OCI-LY3 (cell line): ENCODE results near the gene SOX18.

Experiments used
- H2AFZ ChIP-seq: fragments of 200-600, 300-600 bp; shearing (Covaris generic); 2 replicates; pipeline ENCODE4 v1.6.0; 2014; ENCODE audit warnings: antibody characterized with exemption, low read depth, low read length
- H3K27ac ChIP-seq: fragments of 200-600, 300-600 bp; sonication (generic); 2 replicates; pipeline ENCODE4 v1.5.1; 2014; ENCODE audit warnings: mild to moderate bottlenecking, low read length, moderate library complexity, mixed read lengths
- H3K27me3 ChIP-seq: fragments of 200-600, 300-600 bp; sonication (generic); 2 replicates; pipeline ENCODE4 v1.6.1; 2014; ENCODE audit warnings: low read depth, low read length, mixed read lengths
- H3K36me3 ChIP-seq: fragments of 200-600, 300-600 bp; sonication (generic); replicated peaks from 2 replicates; pipeline ENCODE3; 2014; ENCODE audit warnings: low read depth, low read length, mixed read lengths
- H3K4me1 ChIP-seq: fragments of 300-600, 200-600 bp; sonication (generic); 2 replicates; pipeline ENCODE4 v1.6.1; 2014; ENCODE audit warnings: low read length, mixed read lengths
- H3K4me2 ChIP-seq: fragments of 200-600, 300-600 bp; sonication (generic); 2 replicates; pipeline ENCODE4 v1.6.1; 2014; ENCODE audit warnings: low read length, mixed read lengths
- H3K4me3 ChIP-seq: fragments of 300-600, 200-600 bp; sonication (generic); 2 replicates; pipeline ENCODE4 v1.5.1; 2014; ENCODE audit warnings: antibody characterized with exemption, mild to moderate bottlenecking, low read length, moderate library complexity
- H3K79me2 ChIP-seq: fragments of 300-600, 200-600 bp; shearing (Covaris generic); 2 replicates; pipeline ENCODE4 v1.6.1; 2014; ENCODE audit warnings: mild to moderate bottlenecking, low read length, mixed read lengths
- H3K9ac ChIP-seq: fragments of 300-600, 200-600 bp; shearing (Covaris generic); 2 replicates; pipeline ENCODE4 v1.6.0; 2014; ENCODE audit warnings: mild to moderate bottlenecking, low read length, moderate library complexity
- H3K9me3 ChIP-seq: fragments of 200-600, 300-600 bp; shearing (Covaris generic); 2 replicates; pipeline ENCODE4 v1.6.1; 2014; ENCODE audit warnings: low read length, mixed read lengths; ENCODE audit not compliant: insufficient read depth
- H4K20me1 ChIP-seq: fragments of 200-600, 300-600 bp; sonication (generic); 2 replicates; pipeline ENCODE4 v1.6.1; 2016; ENCODE audit warnings: low read length, mixed read lengths; ENCODE audit not compliant: insufficient read depth
- EZH2phosphoT487 ChIP-seq: fragments of 200-600 bp; shearing (Covaris generic); IDR thresholded peaks from 2 replicates; pipeline ENCODE4 v1.6.1; 2018; ENCODE audit warnings: antibody characterized with exemption, mixed run types, low read depth
- TF ChIP-seq, protein P1 (sequence below): fragments of 200-600, 300-600 bp; sonication (generic); IDR thresholded peaks from 2 replicates; pipeline ENCODE4 v1.5.1; 2014; ENCODE audit warnings: antibody characterized with exemption, low read length, low read depth

The SOX18 gene

GRCh38 chr20:64031822-64032314, 17.6 kb downstream of the SOX18 start:
- no peaks in the 10 kb centered on the region for H3K9me3 ChIP-seq
- no peak overlapping the region for H3K9ac ChIP-seq
- no peaks in the 10 kb centered on the region for H4K20me1 ChIP-seq
- H3K36me3 ChIP-seq: peaks cover 24% of the 10 kb centered on the region
- H3K4me2 ChIP-seq: no peak overlapping the region
- no peak for TF ChIP-seq EZH2phosphoT487
- TF ChIP-seq, protein P1, sequence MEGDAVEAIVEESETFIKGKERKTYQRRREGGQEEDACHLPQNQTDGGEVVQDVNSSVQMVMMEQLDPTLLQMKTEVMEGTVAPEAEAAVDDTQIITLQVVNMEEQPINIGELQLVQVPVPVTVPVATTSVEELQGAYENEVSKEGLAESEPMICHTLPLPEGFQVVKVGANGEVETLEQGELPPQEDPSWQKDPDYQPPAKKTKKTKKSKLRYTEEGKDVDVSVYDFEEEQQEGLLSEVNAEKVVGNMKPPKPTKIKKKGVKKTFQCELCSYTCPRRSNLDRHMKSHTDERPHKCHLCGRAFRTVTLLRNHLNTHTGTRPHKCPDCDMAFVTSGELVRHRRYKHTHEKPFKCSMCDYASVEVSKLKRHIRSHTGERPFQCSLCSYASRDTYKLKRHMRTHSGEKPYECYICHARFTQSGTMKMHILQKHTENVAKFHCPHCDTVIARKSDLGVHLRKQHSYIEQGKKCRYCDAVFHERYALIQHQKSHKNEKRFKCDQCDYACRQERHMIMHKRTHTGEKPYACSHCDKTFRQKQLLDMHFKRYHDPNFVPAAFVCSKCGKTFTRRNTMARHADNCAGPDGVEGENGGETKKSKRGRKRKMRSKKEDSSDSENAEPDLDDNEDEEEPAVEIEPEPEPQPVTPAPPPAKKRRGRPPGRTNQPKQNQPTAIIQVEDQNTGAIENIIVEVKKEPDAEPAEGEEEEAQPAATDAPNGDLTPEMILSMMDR: no peak
- peaks cover 15% of the 10 kb centered on the region for H3K4me1 ChIP-seq
- no peaks in the 10 kb centered on the region for H3K79me2 ChIP-seq
- H3K27me3 ChIP-seq: no peaks in the 10 kb centered on the region
- H3K4me3 ChIP-seq: no peak overlapping the region
- no peak overlapping the region for H2AFZ ChIP-seq
- no peak overlapping the region for H3K27ac ChIP-seq

GRCh38 chr20:64030371-64031134, 18.9 kb downstream of the SOX18 start:
- Histone ChIP-seq H3K36me3 (peaks cover 30% of the 10 kb centered on the region), H3K4me2 (no peak overlapping the region), H4K20me1 (no peaks in the 10 kb centered on the region), H3K79me2 (no peaks in the 10 kb centered on the region), H3K27ac (no peak overlapping the region), H3K4me3 (no peak overlapping the region), H3K9me3 (no peaks in the 10 kb centered on the region), H2AFZ (no peak overlapping the region), H3K9ac (no peak overlapping the region), H3K27me3 (no peaks in the 10 kb centered on the region), H3K4me1 (peaks cover 3% of the 10 kb centered on the region; the same call in 1 of the 2 replicates)
- no peak for TF ChIP-seq EZH2phosphoT487
- TF ChIP-seq, protein P1: no peak

DNA sequence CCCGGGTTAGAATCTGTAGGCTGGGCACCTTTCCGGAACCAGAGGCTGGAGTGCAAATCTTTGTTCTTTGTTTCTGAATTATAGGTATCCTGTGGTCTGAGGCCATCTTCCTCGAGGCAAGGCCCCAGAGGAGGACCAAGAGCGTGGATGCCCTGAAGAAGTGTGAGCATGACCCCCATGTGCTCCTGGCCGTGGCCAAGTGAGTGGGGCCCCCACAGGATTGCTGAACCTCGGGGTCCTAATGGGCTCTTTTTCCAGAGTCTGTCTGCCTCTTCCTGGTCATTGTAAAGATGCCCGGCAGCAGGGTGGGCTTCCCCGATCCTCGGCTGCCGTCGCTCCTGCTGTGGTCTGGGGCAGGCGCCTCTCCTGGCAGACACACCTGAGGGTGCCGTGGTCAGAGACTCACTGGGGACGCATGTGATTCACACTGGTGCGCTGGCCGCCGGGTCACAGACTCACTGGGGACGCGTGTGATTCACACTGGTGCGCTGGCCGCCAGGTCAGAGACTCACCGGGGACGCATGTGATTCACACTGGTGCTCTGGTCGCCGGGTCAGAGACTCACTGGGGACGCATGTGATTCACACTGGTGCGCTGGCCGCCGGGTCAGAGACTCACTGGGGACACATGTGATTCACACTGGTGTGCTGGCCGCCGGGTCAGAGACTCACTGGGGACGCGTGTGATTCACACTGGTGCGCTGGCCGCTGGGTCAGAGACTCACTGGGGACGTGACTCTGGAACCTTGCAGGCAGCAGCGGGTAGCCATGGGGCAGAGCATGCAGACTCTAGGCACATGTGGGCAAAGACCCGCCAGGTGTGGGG, 19.9 kb downstream of the SOX18 start:
- no peak overlapping the region for H2AFZ ChIP-seq
- TF ChIP-seq, protein P1: no peak
- peaks cover 38% of the 10 kb centered on the region for H3K36me3 ChIP-seq
- no peaks in the 10 kb centered on the region for H3K79me2 ChIP-seq
- no peaks in the 10 kb centered on the region for H3K27me3 ChIP-seq
- H3K27ac ChIP-seq: no peak overlapping the region
- no peaks in the 10 kb centered on the region for H3K9me3 ChIP-seq
- no peak overlapping the region for H3K9ac ChIP-seq
- no peaks in the 10 kb centered on the region for H3K4me1 ChIP-seq
- no peaks in the 10 kb centered on the region for H4K20me1 ChIP-seq
- H3K4me3 ChIP-seq: no peak overlapping the region
- H3K4me2 ChIP-seq: no peak overlapping the region

DNA sequence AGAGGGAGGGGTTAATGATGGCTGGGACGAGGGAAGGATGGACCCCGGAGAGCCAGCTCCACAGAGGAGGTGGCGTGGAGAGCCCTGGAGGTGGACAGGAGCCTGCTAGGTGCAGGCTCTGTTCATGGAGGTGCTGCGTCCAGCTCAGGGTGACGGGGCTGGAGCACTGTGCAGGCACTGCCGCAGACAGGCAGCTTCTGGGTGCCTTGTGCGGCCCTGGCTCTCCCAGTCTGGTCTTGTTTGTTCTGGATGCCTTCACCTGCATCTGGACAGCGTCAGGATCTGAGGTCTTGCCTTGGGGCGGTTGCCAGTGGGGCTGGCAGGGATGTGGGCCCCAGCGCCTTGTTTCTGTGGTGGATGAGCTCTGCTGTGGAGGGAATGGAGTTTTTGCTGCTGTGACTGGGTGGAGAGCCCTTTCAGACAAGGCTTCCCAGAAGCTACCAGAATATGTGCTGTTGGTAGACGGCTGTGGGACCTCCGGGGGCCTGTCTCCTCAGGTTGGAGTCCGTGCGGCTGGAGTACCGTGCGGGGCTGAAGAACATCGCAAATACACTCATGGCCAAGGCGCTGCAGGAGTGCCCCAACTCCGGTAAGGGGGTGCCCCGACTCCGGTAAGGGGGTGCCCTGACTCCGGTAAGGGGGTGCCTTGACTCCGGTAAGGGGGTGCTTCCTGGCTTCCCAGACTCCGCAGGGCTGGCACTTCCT, 21.3 kb downstream of the SOX18 start:
- no peak overlapping the region for H3K4me2 ChIP-seq
- no peak for TF ChIP-seq EZH2phosphoT487
- TF ChIP-seq, protein P1: no peak
- H4K20me1 ChIP-seq: 0 out of 2 replicates have a peak, but pooled peaks cover 3% of the 10 kb centered on the region
- no peaks in the 10 kb centered on the region for H3K9me3 ChIP-seq
- no peak overlapping the region for H3K4me3 ChIP-seq
- H3K9ac ChIP-seq: no peak overlapping the region
- no peak overlapping the region for H2AFZ ChIP-seq
- H3K79me2 ChIP-seq: no peaks in the 10 kb centered on the region
- H3K4me1 ChIP-seq: no peaks in the 10 kb centered on the region
- H3K27ac ChIP-seq: no peak overlapping the region
- H3K36me3 ChIP-seq: peaks cover 52% of the 10 kb centered on the region
- H3K27me3 ChIP-seq: no peaks in the 10 kb centered on the region
